Activated CD4-positive, alpha-beta T cell treated with anti-CD3 and anti-CD28 coated beads for 36 hours (primary cell): ENCODE results near the gene LRRC70. TPM values are rescaled to one million over a fixed set of nuclear protein-coding genes. Genes with fewer than 3 reads are reported as not detected.

ENCODE experiments used
- ATAC-seq: fragments of 200-7000 bp; cut with Tn5 transposase; one replicate; pipeline ENCODE4 v1.10.0; 2021; ENCODE audit warnings: mild to moderate bottlenecking, moderate library complexity
- CTCF ChIA-PET: fragments of 350-600 bp; sonication (Branson Sonifier 250); formaldehyde crosslinking; loops from one replicate; lab custom pipeline; 2021; ENCODE audit warnings: antibody characterized with exemption; lab: Charles Lee
- POLR2A ChIA-PET: fragments of 350-600 bp; sonication (Branson Sonifier 250); formaldehyde crosslinking; loops from one replicate; lab custom pipeline; 2021; ENCODE audit warnings: antibody characterized with exemption, inconsistent platforms; lab: Charles Lee
- DNase-seq: peaks from one replicate; pipeline ENCODE4 v3.0.0-alpha.2; 2020
- H3K27ac Mint-ChIP-seq: one replicate; pipeline ENCODE4 v1.8.0; 2021; ENCODE audit warnings: mixed read lengths
- H3K27me3 Mint-ChIP-seq: one replicate; pipeline ENCODE4 v1.8.0; 2021; ENCODE audit warnings: mixed read lengths
- H3K36me3 Mint-ChIP-seq: one replicate; pipeline ENCODE4 v1.8.0; 2021; ENCODE audit warnings: low read depth, mixed read lengths
- H3K4me1 Mint-ChIP-seq: one replicate; pipeline ENCODE4 v1.8.0; 2021; ENCODE audit warnings: mixed read lengths
- H3K4me3 Mint-ChIP-seq: one replicate; pipeline ENCODE4 v1.8.0; 2021; ENCODE audit warnings: mild to moderate bottlenecking, moderate library complexity, mixed read lengths
- H3K9me3 Mint-ChIP-seq: one replicate; pipeline ENCODE4 v1.8.0; 2021; ENCODE audit warnings: low read depth, mixed read lengths
- intact Hi-C, 2 experiments: fragments of 100-400 bp; cut with DNase I in 1 of 2; cut with micrococcal nuclease in 1 of 2; formaldehyde crosslinking; loops; one replicate each; pipeline versions ENCODE4 v1.14.2 to v1.15.1; 2022 to 2024; cut with DNase I, micrococcal nuclease
- total RNA-seq, 2 experiments: library from RNA; stranded (reverse); gene quantifications; one replicate each; pipeline ENCODE4 v1.2.3, GENCODE V29; 2021

LRRC70 gene
- under 1 TPM; 0.58 to 0.64 TPM for total RNA-seq

DNA sequence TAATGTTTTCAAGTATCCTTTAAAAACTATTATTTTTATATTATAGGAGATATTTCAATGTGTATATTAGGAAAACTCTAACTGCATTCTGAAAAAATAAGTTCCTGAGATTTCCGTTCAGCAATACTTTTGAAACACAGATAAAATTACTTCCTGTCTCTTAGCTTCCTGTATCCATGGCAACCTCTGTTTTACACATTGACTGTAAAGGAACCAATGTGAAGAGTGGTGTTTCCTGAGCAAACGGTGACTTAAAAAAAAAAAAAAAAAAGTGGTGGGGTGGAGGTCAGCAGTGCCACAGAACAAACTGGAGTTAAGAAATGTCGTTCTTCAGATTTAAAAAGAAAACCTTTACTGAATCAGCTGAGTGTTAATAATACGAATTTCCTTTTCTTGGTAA lies at the start of gene LRRC70:
LRRC70 (plus strand) TSS at position 280 of the 400 bp plus-strand sequence. CDS start 620 bp downstream, outside the sequence.
- intact Hi-C loops, result no loop called here
- no peaks in the 10 kb centered on the region for H3K9me3 Mint-ChIP-seq
- ATAC-seq (peak; percentile 88), DNase-seq (no peak)
- H3K27ac Mint-ChIP-seq, result peak within 1 kb of the TSS; percentile 35
- ChIA-PET POLR2A (interaction anchor here (0.7 kb wide), 1 partner anchor 28 kb away, joined by 4 read pairs; no protein-coding TSS in a partner anchor), CTCF (interaction anchor here (0.6 to 1.4 kb wide), 6 partner anchors 10 to 287 kb away, joined by 3 to 5 read pairs (median 3); no protein-coding TSS in a partner anchor)
- H3K4me1 Mint-ChIP-seq, result peaks cover 52% of the 10 kb centered on the region
- peak within 1 kb of the TSS; percentile 24 for H3K4me3 Mint-ChIP-seq
- no peaks in the 10 kb centered on the region for H3K27me3 Mint-ChIP-seq
- H3K36me3 Mint-ChIP-seq, result peaks cover 17% of the 10 kb centered on the region

DNA sequence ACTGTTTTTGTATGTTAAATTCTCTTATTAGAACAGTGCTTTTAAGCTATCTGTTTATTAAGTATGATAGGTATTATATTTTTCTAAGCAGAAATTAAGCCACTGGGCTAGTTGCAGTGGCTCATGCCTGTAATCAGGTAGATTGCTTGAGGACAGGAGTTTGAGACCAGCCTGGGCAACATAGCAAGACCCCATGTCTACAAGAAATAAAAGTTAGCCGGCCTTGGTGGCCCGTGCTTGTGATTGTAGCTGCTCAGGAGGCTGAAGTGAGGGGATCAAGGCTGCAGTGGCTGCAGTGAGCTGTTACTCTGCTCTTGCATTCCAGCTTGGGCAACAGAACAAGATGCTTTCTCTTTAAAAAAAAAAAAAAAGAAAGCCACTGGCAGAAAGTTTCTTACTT lies 45.0 kb upstream of the LRRC70 start:
- CTCF ChIA-PET, result interaction anchor here (0.9 kb wide), 1 partner anchor 160 kb away, joined by 3 read pairs; no protein-coding TSS in a partner anchor
- intact Hi-C loops, result no loop called here

GRCh38 chr5:62534461-62535236 lies 44.0 kb upstream of the LRRC70 start:
- H3K27me3 Mint-ChIP-seq, result no peaks in the 10 kb centered on the region
- ATAC-seq, result no peak
- H3K27ac Mint-ChIP-seq, result no peak overlapping the region
- intact Hi-C loops, result no loop called here
- CTCF ChIA-PET, result no interaction called here
- H3K4me3 Mint-ChIP-seq, result no peak overlapping the region
- POLR2A ChIA-PET, result no interaction called here
- peaks cover 33% of the 10 kb centered on the region for H3K36me3 Mint-ChIP-seq
- peaks cover 14% of the 10 kb centered on the region for H3K4me1 Mint-ChIP-seq
- H3K9me3 Mint-ChIP-seq, result peaks cover 6% of the 10 kb centered on the region
- no peak for DNase-seq

More for the DNA sequence above, 45.0 kb upstream of the LRRC70 start:
- ATAC-seq (no peak), DNase-seq (no peak)
- H3K4me3 Mint-ChIP-seq, result no peak overlapping the region
- H3K9me3 Mint-ChIP-seq, result peaks cover 6% of the 10 kb centered on the region
- peaks cover 7% of the 10 kb centered on the region for H3K4me1 Mint-ChIP-seq
- POLR2A ChIA-PET, result no interaction called here
- H3K27me3 Mint-ChIP-seq, result no peaks in the 10 kb centered on the region
- H3K36me3 Mint-ChIP-seq, result peaks cover 26% of the 10 kb centered on the region
- no peak overlapping the region for H3K27ac Mint-ChIP-seq

- peaks cover 6% of the 10 kb centered on the region for H3K9me3 Mint-ChIP-seq
- H3K4me3 Mint-ChIP-seq, result no peak overlapping the region
- no peaks in the 10 kb centered on the region for H3K27me3 Mint-ChIP-seq
- ChIA-PET CTCF (no interaction called here), POLR2A (no interaction called here)
- DNase-seq (no peak), ATAC-seq (no peak)
- intact Hi-C loops, result no loop called here
- peaks cover 15% of the 10 kb centered on the region for H3K4me1 Mint-ChIP-seq
- peaks cover 32% of the 10 kb centered on the region for H3K36me3 Mint-ChIP-seq
- H3K27ac Mint-ChIP-seq, result no peak overlapping the region
Observed at GRCh38 chr5:62536232-62536631, 42.4 kb upstream of the LRRC70 start.

- ChIA-PET CTCF (no interaction called here), POLR2A (no interaction called here)
- Mint-ChIP-seq H3K36me3 (peaks cover 28% of the 10 kb centered on the region), H3K4me1 (peaks cover 15% of the 10 kb centered on the region), H3K9me3 (peaks cover 6% of the 10 kb centered on the region), H3K4me3 (no peak overlapping the region), H3K27me3 (no peaks in the 10 kb centered on the region), H3K27ac (no peak overlapping the region)
- DNase-seq (no peak), ATAC-seq (no peak)
- intact Hi-C loops, result no loop called here
Observed at GRCh38 chr5:62536783-62537182, 41.8 kb upstream of the LRRC70 start.

DNA sequence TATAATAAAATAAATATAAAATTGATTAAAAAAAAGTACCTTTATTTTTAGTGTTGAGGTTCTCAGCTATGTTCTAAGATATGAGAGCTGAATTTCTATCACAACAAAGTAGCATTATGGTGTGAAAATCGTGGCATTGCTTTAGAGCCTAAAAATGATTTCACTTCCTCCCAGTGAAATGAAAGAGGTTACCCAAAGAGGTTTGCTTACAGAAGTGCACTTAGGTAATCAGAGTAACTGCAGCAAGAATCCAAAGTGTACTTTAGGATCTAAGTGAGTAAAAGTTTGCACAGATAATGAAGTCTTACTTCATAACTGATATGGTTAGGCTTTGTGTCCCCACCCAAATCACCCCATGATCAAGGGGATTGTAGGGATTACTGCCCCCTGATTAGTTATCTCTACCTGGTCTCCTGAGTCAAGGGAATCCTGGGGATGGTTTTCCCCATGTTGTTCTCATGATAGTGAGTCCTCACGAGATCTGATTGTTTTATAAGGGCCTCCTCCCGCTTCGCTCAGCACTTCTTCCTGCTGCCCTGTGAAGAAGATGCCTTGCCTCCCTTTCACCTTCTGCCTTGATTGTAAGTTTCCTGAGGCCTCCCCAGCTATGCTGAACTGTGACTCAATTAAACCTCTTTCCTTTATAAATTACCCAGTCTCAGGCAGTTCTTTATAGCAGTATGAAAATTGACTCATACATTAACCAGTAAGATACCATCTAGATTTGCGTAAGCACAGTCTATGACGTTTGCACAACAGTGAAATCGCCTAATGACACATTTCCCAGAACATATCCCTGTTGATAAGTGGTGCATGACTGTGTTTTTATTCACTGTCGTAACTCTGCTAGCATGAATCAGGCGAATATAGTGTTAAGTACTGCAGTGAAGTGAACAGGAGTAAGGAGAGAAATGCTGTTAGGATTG lies 40.3 kb upstream of the LRRC70 start:
- ChIA-PET POLR2A (no interaction called here), CTCF (interaction anchor here (0.9 kb wide), 1 partner anchor 9 kb away, joined by 3 read pairs; no protein-coding TSS in a partner anchor)
- Mint-ChIP-seq H3K27ac (peak overlapping the region; percentile 86), H3K36me3 (peaks cover 28% of the 10 kb centered on the region), H3K27me3 (no peaks in the 10 kb centered on the region), H3K4me1 (peaks cover 15% of the 10 kb centered on the region), H3K4me3 (no peak overlapping the region), H3K9me3 (peaks cover 6% of the 10 kb centered on the region)
- intact Hi-C loops, result loop anchor here (1.0 to 2.0 kb wide), 2 partner anchors 31 to 253 kb away; no protein-coding TSS in a partner anchor
- DNase-seq, result peak; percentile 28
- peak; percentile 94 for ATAC-seq

DNA sequence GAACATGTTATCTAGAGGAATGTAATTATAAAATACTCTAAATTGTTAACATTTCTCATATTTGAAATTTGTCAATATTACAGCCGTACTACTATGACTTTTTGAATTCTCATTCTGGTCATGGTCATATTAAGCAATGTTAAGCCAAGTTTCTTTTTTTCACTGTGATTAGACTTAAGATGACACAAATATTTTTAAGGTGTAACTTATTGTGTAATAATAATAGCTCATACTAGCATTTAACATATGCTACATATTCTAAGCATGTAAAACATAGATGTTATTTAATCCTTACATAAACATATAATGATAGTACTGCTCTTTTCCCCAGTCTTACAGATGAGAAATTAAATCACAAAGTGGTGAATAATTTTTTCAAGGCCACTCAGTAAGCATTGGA lies 35.9 kb upstream of the LRRC70 start:
- Mint-ChIP-seq H3K27ac (no peak overlapping the region), H3K4me3 (no peak overlapping the region), H3K27me3 (no peaks in the 10 kb centered on the region), H3K36me3 (peaks cover 43% of the 10 kb centered on the region), H3K9me3 (peaks cover 13% of the 10 kb centered on the region), H3K4me1 (peaks cover 15% of the 10 kb centered on the region)
- ATAC-seq, result no peak
- intact Hi-C loops, result no loop called here
- POLR2A ChIA-PET, result no interaction called here
- DNase-seq, result no peak
- CTCF ChIA-PET, result no interaction called here

- Mint-ChIP-seq H3K4me3 (no peak overlapping the region), H3K9me3 (peaks cover 8% of the 10 kb centered on the region), H3K36me3 (peaks cover 23% of the 10 kb centered on the region), H3K27me3 (no peaks in the 10 kb centered on the region), H3K27ac (no peak overlapping the region), H3K4me1 (no peaks in the 10 kb centered on the region)
- DNase-seq (no peak), ATAC-seq (no peak)
- ChIA-PET POLR2A (no interaction called here), CTCF (interaction anchor here (0.6 to 1.0 kb wide), 3 partner anchors 8 to 145 kb away, joined by 3 to 4 read pairs (median 3); no protein-coding TSS in a partner anchor)
- intact Hi-C loops, result no loop called here
Observed at GRCh38 chr5:62547945-62548630, 30.5 kb upstream of the LRRC70 start.

GRCh38 chr5:62550103-62550502 lies 28.5 kb upstream of the LRRC70 start:
- ChIA-PET POLR2A (no interaction called here), CTCF (interaction anchor here (0.6 kb wide), 2 partner anchors 23 to 90 kb away, joined by 3 to 4 read pairs; no protein-coding TSS in a partner anchor)
- Mint-ChIP-seq H3K9me3 (no peaks in the 10 kb centered on the region), H3K27ac (no peak overlapping the region), H3K4me3 (no peak overlapping the region), H3K36me3 (peaks cover 11% of the 10 kb centered on the region), H3K4me1 (no peaks in the 10 kb centered on the region), H3K27me3 (no peaks in the 10 kb centered on the region)
- no peak for ATAC-seq
- DNase-seq, result no peak
- intact Hi-C loops, result no loop called here

DNA sequence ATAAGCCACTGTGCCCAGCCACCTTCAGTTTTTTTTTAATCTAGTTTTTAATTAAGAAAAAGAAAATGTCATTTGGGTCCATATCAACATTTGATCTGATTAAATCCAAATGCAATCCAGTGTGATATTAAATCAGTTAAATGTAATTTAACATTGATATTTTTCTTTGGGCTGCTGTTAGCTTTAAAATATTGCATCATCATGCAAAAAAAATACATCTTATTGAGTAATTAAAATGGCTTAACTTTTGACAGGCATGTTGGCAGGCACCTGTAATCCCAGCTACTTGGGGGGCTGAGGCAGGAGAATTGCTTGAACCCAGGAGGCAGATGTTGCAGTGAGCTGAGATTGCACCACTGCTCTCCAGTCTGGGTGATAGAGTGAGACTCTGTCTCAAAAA lies 22.7 kb upstream of the LRRC70 start:
- DNase-seq (no peak), ATAC-seq (no peak)
- intact Hi-C loops, result no loop called here
- no peaks in the 10 kb centered on the region for H3K27me3 Mint-ChIP-seq
- H3K4me1 Mint-ChIP-seq, result no peaks in the 10 kb centered on the region
- no peaks in the 10 kb centered on the region for H3K9me3 Mint-ChIP-seq
- H3K36me3 Mint-ChIP-seq, result peaks cover 18% of the 10 kb centered on the region
- no peak overlapping the region for H3K27ac Mint-ChIP-seq
- ChIA-PET POLR2A (no interaction called here), CTCF (interaction anchor here (0.6 to 1.0 kb wide), 3 partner anchors 8 to 258 kb away, joined by 3 to 4 read pairs (median 4); no protein-coding TSS in a partner anchor)
- no peak overlapping the region for H3K4me3 Mint-ChIP-seq

- POLR2A ChIA-PET, result no interaction called here
- intact Hi-C loops, result no loop called here
- Mint-ChIP-seq H3K4me1 (no peaks in the 10 kb centered on the region), H3K36me3 (peaks cover 13% of the 10 kb centered on the region), H3K27me3 (no peaks in the 10 kb centered on the region), H3K9me3 (no peaks in the 10 kb centered on the region), H3K4me3 (no peak overlapping the region), H3K27ac (no peak overlapping the region)
- CTCF ChIA-PET, result no interaction called here
- no peak for DNase-seq
- no peak for ATAC-seq
Observed at GRCh38 chr5:62558941-62559340, 19.7 kb upstream of the LRRC70 start.
